K562 (cell line): ENCODE results near the gene HIPK2. TPM values are rescaled to one million over a fixed set of nuclear protein-coding genes. Genes with fewer than 3 reads are reported as not detected.

ENCODE experiments used
- BRD9 ChIP-seq: fragments of 450-650 bp; IDR thresholded peaks from 2 replicates; pipeline ENCODE4 v1.6.1; 2018; ENCODE audit warnings: low read depth; ENCODE audit not compliant: partially characterized antibody
- E2F1 ChIP-seq: sonication (generic); formaldehyde crosslinking; IDR thresholded peaks from 2 replicates; pipeline ENCODE4 v1.8.1; 2023; ENCODE audit warnings: mild to moderate bottlenecking, missing genetic modification reagents, moderate library complexity
- EHMT2 ChIP-seq: fragments of 450-650 bp; IDR thresholded peaks from 2 replicates; pipeline ENCODE4 v1.6.1; 2018; ENCODE audit warnings: antibody characterized with exemption
- FOXO4 ChIP-seq: fragments of 450-650 bp; formaldehyde crosslinking; IDR thresholded peaks from 2 replicates; pipeline ENCODE4 v1.4.0; 2020; ENCODE audit warnings: mild to moderate bottlenecking, moderate library complexity
- ID3 ChIP-seq, 2 experiments: fragments of 250-450 bp in 1 of 2; fragments of 450-650 bp in 1 of 2; sonication (Bioruptor Pico) in 1 of 2; IDR thresholded peaks; 2 replicates each; pipeline versions ENCODE4 v1.6.1 to v1.8.0; 2016 to 2021; ENCODE audit warnings: mild to moderate bottlenecking in 2 of 2, moderate library complexity in 2 of 2, missing compliant biosample characterization in 1 of 2, missing genetic modification characterization in 1 of 2
- LEF1 ChIP-seq: fragments of 450-650 bp; IDR thresholded peaks from 2 replicates; pipeline ENCODE4 v1.6.1; 2016; ENCODE audit warnings: mild to moderate bottlenecking
- MBD1 ChIP-seq: fragments of 250-450 bp; sonication (Bioruptor Pico); IDR thresholded peaks from 2 replicates; pipeline ENCODE4 v1.8.0; 2022; ENCODE audit warnings: inconsistent platforms
- MECOM ChIP-seq: fragments of 250-450 bp; sonication (Bioruptor Pico); IDR thresholded peaks from 2 replicates; pipeline ENCODE4 v1.8.0; 2022; ENCODE audit warnings: inconsistent platforms
- MLLT1 ChIP-seq, 2 experiments: fragments of 450-650 bp; IDR thresholded peaks; 2 replicates each; pipeline ENCODE4 v1.6.1; 2016
- POLR3G ChIP-seq: IDR thresholded peaks from 2 replicates; pipeline ENCODE4 v1.6.1; 2011; ENCODE audit not compliant: insufficient read length, insufficient replicate concordance; ENCODE audit errors: extremely low read depth
- PTRF ChIP-seq: fragments of 450-650 bp; IDR thresholded peaks from 2 replicates; pipeline ENCODE4 v1.6.1; 2016; ENCODE audit warnings: mild to moderate bottlenecking, missing genetic modification characterization, missing compliant biosample characterization
- PYGO2 ChIP-seq: fragments of 450-650 bp; IDR thresholded peaks from 2 replicates; pipeline ENCODE4 v1.6.1; 2016; ENCODE audit warnings: mild to moderate bottlenecking, missing genetic modification characterization, moderate library complexity, missing compliant biosample characterization
- SUPT5H ChIP-seq: fragments of 450-650 bp; IDR thresholded peaks from 2 replicates; pipeline ENCODE4 v1.6.1; 2016
- ZBTB8A ChIP-seq: fragments of 450-650 bp; IDR thresholded peaks from 2 replicates; pipeline ENCODE4 v1.6.1; 2018; ENCODE audit warnings: mild to moderate bottlenecking, moderate library complexity; ENCODE audit not compliant: partially characterized antibody
- ZMIZ1 ChIP-seq, 2 experiments: fragments of 150-350 bp in 1 of 2; IDR thresholded peaks; 2 replicates each; pipeline ENCODE4 v1.6.1; 2012 to 2016; ENCODE audit warnings: low read depth in 2 of 2, low read length in 2 of 2, mild to moderate bottlenecking in 1 of 2, moderate library complexity in 1 of 2
- ZNF12 ChIP-seq: sonication (generic); formaldehyde crosslinking; IDR thresholded peaks from 2 replicates; pipeline ENCODE4 v1.4.0; 2020; ENCODE audit warnings: mild to moderate bottlenecking, missing genetic modification reagents
- ZNF785 ChIP-seq: fragments of 250-450 bp; sonication (Bioruptor Pico); IDR thresholded peaks from 2 replicates; pipeline ENCODE4 v1.4.0; 2020; ENCODE audit warnings: mild to moderate bottlenecking
- polyA plus RNA-seq, 8 experiments: library from polyadenylated mRNA; depleted of rRNA in 4 of 8; stranded (reverse) in 5 of 8; unstranded in 3 of 8; fragments of >200 nt; fragmentation: Nextera tagmentation in 2 of 8; fragmentation: Illumina TruSeq in 1 of 8; extraction: Ambion mirVana in 2 of 8; extraction: Trizol in 1 of 8; gene quantifications; 2 replicates each; pipeline versions ENCODE4 v1.2.1 to v1.2.3, GENCODE V29; 2011 to 2014; ENCODE audit warnings: inconsistent platforms in 1 of 8, missing spikeins in 1 of 8
- total RNA-seq, 7 experiments: library from RNA; depleted of rRNA in 6 of 7; stranded (reverse); fragments of >200 nt in 6 of 7; fragmentation: Illumina TruSeq in 2 of 7; extraction: Trizol in 2 of 7; gene quantifications; 2 replicates each; pipeline versions ENCODE4 v1.2.1 to v1.2.3, GENCODE V29; 2011 to 2021; ENCODE audit warnings: low replicate concordance in 1 of 7

The HIPK2 gene
- total and polyA plus RNA-seq, 9 of the 15 experiments (the other 6 are each of a cell fraction or from before 2014, with no cell fraction given) = 0.69 to 19.8 (median 5.1) TPM

GRCh38 chr7:139620676-139621344 lies 157.0 kb downstream of the HIPK2 start (continued):
- TF ChIP-seq MBD1 (CRISPR knock-in tag) = no peak
- TF ChIP-seq BRD9 = no peak
- no peak for TF ChIP-seq ID3 (CRISPR knock-in tag; IDR thresholded peaks at IDR 0.05)
- TF ChIP-seq ID3 (tag; IDR thresholded peaks at IDR 0.05) = no peak
- TF ChIP-seq MECOM (CRISPR knock-in tag) = no peak
- TF ChIP-seq PTRF (tag) = no peak
- TF ChIP-seq POLR3G = no peak
- no peak for TF ChIP-seq PYGO2 (tag)
- TF ChIP-seq ZMIZ1 (IDR thresholded peaks at IDR 0.05; ENCODE audit: low read depth in 2 of 2, low read length in 2 of 2) = 0 out of 4 replicates have a peak, but pooled peaks of 1 of the 2 experiments have one; percentile 37
- TF ChIP-seq ZNF785 = no peak
- no peak for TF ChIP-seq LEF1
- no peak for TF ChIP-seq ZNF12 (CRISPR knock-in tag)
- no peak for TF ChIP-seq MLLT1 (IDR thresholded peaks at IDR 0.05)
- TF ChIP-seq ZBTB8A = no peak
- no peak for TF ChIP-seq EHMT2
- no peak for TF ChIP-seq SUPT5H
- TF ChIP-seq FOXO4 (CRISPR knock-in tag) = no peak
- TF ChIP-seq E2F1 (CRISPR knock-in tag) = no peak
